Pancreas (tissue), 10 donors: Measurements from ENCODE around the gene VAC14. TPM values are rescaled to one million over a fixed set of nuclear protein-coding genes. Genes with fewer than 3 reads are reported as not detected.

ENCODE experiments used
- ATAC-seq, 4 donors: fragments of 200-7000 bp; cut with Tn5 transposase; one replicate each; pipeline versions ENCODE4 v1.8.0 to v1.9.1; 2020; ENCODE audit warnings: mild to moderate bottlenecking in 4 of 4, moderate library complexity in 4 of 4
- DNase-seq, 6 donors: peaks; one replicate each; pipeline ENCODE4 v3.0.0-alpha.2; 2020
- FAIRE-seq: peaks from 2 replicates; lab custom pipeline; 2012; peaks lifted over from hg19 to GRCh38; lab: Jason Lieb, UNC
- H3K27ac ChIP-seq, 4 donors: fragments of 200-600 bp; sonication (generic); 1 replicate in 3 of 4; 2 replicates in 1 of 4; pipeline versions ENCODE4 v1.5.0 to v1.8.0; 2020
- H3K27me3 ChIP-seq, 4 donors: fragments of 200-600 bp; one replicate each; pipeline ENCODE4 v1.8.0; 2021
- H3K36me3 ChIP-seq, 3 donors: fragments of 200-600 bp; sonication (generic) in 1 of 3; one replicate each; pipeline versions ENCODE4 v1.5.0 to v1.8.0; 2020 to 2021
- H3K4me1 ChIP-seq, 3 donors: fragments of 200-600 bp; one replicate each; pipeline ENCODE4 v1.8.0; 2021
- H3K4me3 ChIP-seq, 4 donors: fragments of 200-600 bp; sonication (generic) in 2 of 4; one replicate each; pipeline versions ENCODE4 v1.5.0 to v1.8.0; 2020 to 2021
- H3K9me3 ChIP-seq, 4 donors: fragments of 200-600 bp; one replicate each; pipeline ENCODE4 v1.8.0; 2021
- CTCF ChIP-seq, 4 donors: fragments of 200-600 bp; sonication (generic) in 3 of 4; IDR thresholded peaks; one replicate each; pipeline versions ENCODE4 v1.5.0 to v1.8.0; 2021; ENCODE audit warnings: antibody characterized with exemption in 4 of 4
- WGBS, 2 donors: extraction: QIAGEN DNeasy Blood & Tissue Kit; methylation state at CpG; one replicate each; pipeline ENCODE4 v1.1.7; 2013; 5-methylcytosine and 5-hydroxymethylcytosine counted together
- intact Hi-C, 3 donors: fragments of 100-400 bp; cut with DNase I; formaldehyde crosslinking; loops; one replicate each; pipeline versions ENCODE4 v1.11.1 to v1.14.2; 2022
- polyA plus RNA-seq, 2 donors: library from polyadenylated mRNA; stranded (reverse); fragments of 200-250 nt; gene quantifications; one replicate each; pipeline ENCODE4 v1.2.3, GENCODE V29; 2013
- total RNA-seq, 6 donors: library from RNA; stranded (reverse); fragmentation: NEBNext Ultra II Directional in 4 of 6; extraction: Animal tissue kit (Norgen Biotek cat#: 25700) in 4 of 6; gene quantifications; one replicate each; pipeline versions ENCODE4 v1.2.1 to v1.2.4, GENCODE V29; 2021 to 2023
- donor health status: healthy with polysubstance abuse.
- donor health status: DM: no; HTN: no; CAD: no; lungs with moderate emphysema.
- donor health status: DM: no; HTN: no; CAD: no.
- donor health status: control.
- donor health status: control.
- donor health status: Bipolar disorder and iron deficiency.
- donor health status: DM: yes; HTN: yes; CAD: no.
- donor health status: DM: no; HTN: no; CAD: no.
- donor health status: DM: no; HTN: no; CAD: no.
- donor health status: DM: yes; HTN: yes; CAD: no.

VAC14 gene
- total and polyA plus RNA-seq, 8 donors: 9.6 to 36.3 (median 14.9) TPM

- DNase-seq (no peak), FAIRE-seq (no peak), ATAC-seq (no peak)
- 94% methylated on average over 21 of the region's 21 CpGs for WGBS, 2 donors
- TF ChIP-seq CTCF (IDR thresholded peaks at IDR 0.05): no peak
- intact Hi-C loops: no loop called here
- Histone ChIP-seq H3K4me1 (no peaks in the 10 kb centered on the region), H3K36me3 (peaks cover 0 to 57% (median 44%) of the 10 kb centered on the region in 3 donors), H3K27ac (no peak overlapping the region), H3K4me3 (no peak overlapping the region), H3K27me3 (no peaks in the 10 kb centered on the region), H3K9me3 (no peaks in the 10 kb centered on the region)
These were observed 16.0 kb downstream of the VAC14 start for GRCh38 chr16:70784692-70785555.

GRCh38 chr16:70782237-70782636 is 18.7 kb downstream of the VAC14 start:
- no peak overlapping the region for H3K4me3 ChIP-seq
- peak in 1 of 6 donors; percentile 33 for DNase-seq
- no peak for ATAC-seq
- no peaks in the 10 kb centered on the region for H3K9me3 ChIP-seq
- intact Hi-C loops: no loop called here
- FAIRE-seq: no peak
- TF ChIP-seq CTCF (IDR thresholded peaks at IDR 0.05): no peak
- peaks cover 0 to 63% (median 44%) of the 10 kb centered on the region in 3 donors for H3K36me3 ChIP-seq
- H3K27ac ChIP-seq: no peak overlapping the region
- WGBS, 2 donors: 96 to 100% methylated on average over 3 of the region's 3 CpGs
- H3K27me3 ChIP-seq: no peaks in the 10 kb centered on the region
- H3K4me1 ChIP-seq: no peaks in the 10 kb centered on the region

- no peak overlapping the region for H3K27ac ChIP-seq
These were observed 19.2 kb downstream of the VAC14 start for GRCh38 chr16:70781800-70782199.

GRCh38 chr16:70780546-70780945 is 20.4 kb downstream of the VAC14 start:
- TF ChIP-seq CTCF (IDR thresholded peaks at IDR 0.05): no peak
- ATAC-seq: no peak
- peak in 1 of 6 donors; percentile 44 for DNase-seq

More at GRCh38 chr16:70781800-70782199, 19.2 kb downstream of the VAC14 start:
- ATAC-seq: no peak
- TF ChIP-seq CTCF (IDR thresholded peaks at IDR 0.05): no peak
- Histone ChIP-seq H3K4me3 (no peak overlapping the region), H3K9me3 (no peaks in the 10 kb centered on the region), H3K36me3 (peaks cover 0 to 63% (median 44%) of the 10 kb centered on the region in 3 donors), H3K27me3 (no peaks in the 10 kb centered on the region), H3K4me1 (no peaks in the 10 kb centered on the region)
- DNase-seq: peak in 1 of 6 donors; percentile 42
- intact Hi-C loops: no loop called here
- FAIRE-seq: no peak
- 96 to 98% methylated on average over 14 of the region's 14 CpGs for WGBS, 2 donors

GRCh38 chr16:70779361-70779760 is 21.6 kb downstream of the VAC14 start:
- ATAC-seq (no peak), FAIRE-seq (no peak), DNase-seq (no peak)
- no peak overlapping the region for H3K27ac ChIP-seq
- 71 to 80% methylated on average over 1 of the region's 1 CpG for WGBS, 2 donors
- TF ChIP-seq CTCF (IDR thresholded peaks at IDR 0.05): no peak
- H3K4me3 ChIP-seq: no peak overlapping the region
- no peaks in the 10 kb centered on the region for H3K4me1 ChIP-seq
- H3K27me3 ChIP-seq: no peaks in the 10 kb centered on the region
- intact Hi-C loops: no loop called here
- no peaks in the 10 kb centered on the region for H3K9me3 ChIP-seq
- H3K36me3 ChIP-seq: peaks cover 0 to 48% (median 36%) of the 10 kb centered on the region in 3 donors

More at GRCh38 chr16:70780546-70780945, 20.4 kb downstream of the VAC14 start:
- H3K27me3 ChIP-seq: no peaks in the 10 kb centered on the region
- H3K4me1 ChIP-seq: no peaks in the 10 kb centered on the region
- FAIRE-seq: no peak
- peaks cover 0 to 57% (median 44%) of the 10 kb centered on the region in 3 donors for H3K36me3 ChIP-seq
- H3K9me3 ChIP-seq: no peaks in the 10 kb centered on the region
- no peak overlapping the region for H3K4me3 ChIP-seq
- no peak overlapping the region for H3K27ac ChIP-seq
- intact Hi-C loops: no loop called here
- WGBS, 2 donors: 95 to 96% methylated on average over 10 of the region's 10 CpGs
